PC-9 (cell line): ENCODE measurements around the gene SAMHD1. TPM values are rescaled to one million over a fixed set of nuclear protein-coding genes. Genes with fewer than 3 reads are reported as not detected.
"Not testable (repeated sequence)": the region's sequence is repeated elsewhere in the genome, so short reads cannot be mapped to it uniquely, and the experiment has no call there.

Experiments
- BruUV-seq: library from RNA; stranded (reverse); fragments of 400-500 nt; replicated peaks from 2 replicates; lab custom pipeline; 2021; lab: Mats Ljungman, UMichigan
- CTCF ChIA-PET: fragments of 300-600 bp; sonication (Branson Sonifier 250); formaldehyde crosslinking; loops from one replicate; lab custom pipeline; 2022; ENCODE audit warnings: antibody characterized with exemption; lab: Charles Lee
- POLR2A ChIA-PET: fragments of 300-600 bp; sonication (Branson Sonifier 250); formaldehyde crosslinking; loops from one replicate; lab custom pipeline; 2022; ENCODE audit warnings: antibody characterized with exemption; ENCODE audit not compliant: unreplicated experiment; lab: Charles Lee
- DNase-seq, 2 experiments: peaks; one replicate each; pipeline versions ENCODE4 v3.0.0 to v3.0.0-alpha.2; 2015 to 2022; ENCODE audit warnings: mixed read lengths in 1 of 2
- H2AFZ ChIP-seq: fragments of 200-600 bp; sonication (generic); 2 replicates; pipeline ENCODE4 v1.8.1; 2017; ENCODE audit warnings: antibody characterized with exemption
- H3F3A ChIP-seq: fragments of 200-600 bp; sonication (generic); 2 replicates; pipeline ENCODE4 v1.8.1; 2017; ENCODE audit warnings: antibody characterized with exemption, mild to moderate bottlenecking, low read depth; ENCODE audit not compliant: insufficient read depth
- H3K27ac ChIP-seq: fragments of 200-600 bp; sonication (generic); 2 replicates; pipeline ENCODE4 v1.6.1; 2016; ENCODE audit warnings: mixed run types
- H3K27me3 ChIP-seq: fragments of 200-600 bp; sonication (generic); 2 replicates; pipeline ENCODE4 v1.6.1; 2016; ENCODE audit warnings: low read depth, mixed run types; ENCODE audit not compliant: insufficient read depth
- H3K36me3 ChIP-seq: fragments of 200-600 bp; sonication (generic); 2 replicates; pipeline ENCODE4 v1.6.1; 2016; ENCODE audit warnings: low read depth, mixed run types
- H3K4me1 ChIP-seq: fragments of 200-600 bp; sonication (generic); replicated peaks from 2 replicates; pipeline ENCODE4 v1.6.1; 2016; ENCODE audit warnings: mixed run types; ENCODE audit not compliant: insufficient read depth
- H3K4me2 ChIP-seq: fragments of 200-600 bp; sonication (generic); 2 replicates; pipeline ENCODE4 v1.6.1; 2017; ENCODE audit warnings: mixed run types
- H3K4me3 ChIP-seq: fragments of 200-600 bp; sonication (generic); 2 replicates; pipeline ENCODE4 v1.6.1; 2016; ENCODE audit warnings: mixed run types
- H3K79me2 ChIP-seq: fragments of 200-600 bp; sonication (generic); 2 replicates; pipeline ENCODE4 v1.6.1; 2017; ENCODE audit warnings: low read depth, mixed run types
- H3K9me2 ChIP-seq: fragments of 200-600 bp; sonication (generic); 2 replicates; pipeline ENCODE4 v1.8.1; 2017; ENCODE audit warnings: mild to moderate bottlenecking; ENCODE audit not compliant: insufficient read depth
- H3K9me3 ChIP-seq: fragments of 200-600 bp; sonication (generic); 2 replicates; pipeline ENCODE4 v1.8.1; 2016; ENCODE audit warnings: low read depth; ENCODE audit not compliant: insufficient read depth
- H4K20me1 ChIP-seq: fragments of 200-600 bp; sonication (generic); 2 replicates; pipeline ENCODE4 v1.8.1; 2017; ENCODE audit not compliant: insufficient read depth
- EZH2 ChIP-seq: fragments of 200-600 bp; sonication (generic); IDR thresholded peaks from 2 replicates; pipeline ENCODE4 v1.8.0; 2017; ENCODE audit warnings: antibody characterized with exemption, low read depth
- intact Hi-C: fragments of 100-400 bp; cut with micrococcal nuclease; formaldehyde crosslinking; loops from one replicate; pipeline ENCODE4 v1.10.0; 2022; ENCODE audit not compliant: unreplicated experiment
- total RNA-seq: library from RNA; stranded (reverse); gene quantifications from 2 replicates; pipeline ENCODE4 v1.2.3, GENCODE V29; 2021
- TF ChIP-seq, protein P1 (sequence below): fragments of 200-600 bp; sonication (generic); conservative IDR thresholded peaks from 2 replicates; pipeline ENCODE4 v1.6.1; 2017; ENCODE audit warnings: mixed run types, antibody characterized with exemption, mild to moderate bottlenecking, moderate library complexity

SAMHD1 gene
- total RNA-seq, 1 experiment from 2014 or later, result 21.2 TPM

DNA sequence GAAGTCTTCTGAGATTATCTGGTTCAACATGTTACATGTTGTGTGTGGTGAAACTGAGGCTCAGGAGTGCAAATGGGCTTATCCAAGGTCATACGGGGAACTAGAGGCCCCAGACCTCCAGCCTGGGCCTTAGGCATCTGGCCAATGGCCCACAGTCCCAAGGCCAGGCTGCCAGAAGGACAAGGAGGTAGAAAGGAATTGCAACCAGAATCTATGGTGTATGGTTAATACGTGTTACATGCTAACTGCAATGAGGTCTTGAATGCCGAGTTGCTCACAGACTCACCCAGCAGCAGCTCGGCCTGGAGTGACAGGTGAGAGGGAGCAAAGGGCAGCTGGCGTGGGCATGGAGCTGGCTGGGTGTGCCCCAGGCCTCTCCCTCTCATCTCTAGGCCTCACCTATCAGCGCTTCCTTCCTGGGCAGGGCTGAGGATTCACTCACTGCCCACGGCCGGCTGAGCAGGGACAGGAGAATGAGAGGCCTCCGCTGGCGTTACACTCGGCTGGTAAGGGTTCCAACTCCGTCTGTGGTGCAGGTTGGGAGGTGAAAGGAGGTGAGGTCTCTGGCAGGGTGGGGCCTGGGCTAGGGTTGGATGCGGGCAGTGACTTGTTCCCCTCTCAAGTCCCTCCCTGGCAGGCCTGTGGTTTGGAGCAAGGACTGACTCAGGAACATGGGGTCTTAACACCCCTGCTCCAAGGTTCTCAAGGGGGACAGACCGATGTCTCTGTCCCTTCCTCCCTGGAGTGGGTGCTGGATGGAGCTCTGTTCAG, 75.6 kb downstream of the SAMHD1 start, which contains the start of gene TLDC2:
Gene TLDC2, plus strand, starts transcription at position 437 of the 771 bp plus-strand sequence. Its CDS starts 37 bp downstream, at position 474.
- DNase-seq, result no peak

DNA sequence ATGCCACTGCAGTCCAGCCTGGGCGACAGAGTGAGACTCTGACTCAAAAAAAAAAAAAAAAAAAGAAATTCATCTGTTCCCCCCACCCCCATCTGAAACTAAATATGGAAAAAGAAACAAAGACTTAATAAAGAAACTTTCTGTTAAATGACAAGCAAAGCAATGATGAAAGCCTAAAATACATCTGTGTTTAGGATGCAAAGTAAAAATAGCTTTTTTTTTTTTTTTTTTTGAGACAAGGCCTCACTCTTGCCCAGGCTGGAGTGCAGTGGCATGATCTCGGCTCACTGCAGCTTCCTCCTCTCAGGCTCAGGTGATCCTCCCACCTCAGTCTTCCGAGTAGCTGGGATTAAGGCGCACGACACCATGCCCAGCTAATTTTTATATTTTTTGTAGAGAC, 76.4 kb downstream of the SAMHD1 start:
- H3F3A ChIP-seq, H3K36me3 ChIP-seq, DNase-seq, H3K27ac ChIP-seq, H3K4me2 ChIP-seq, H3K79me2 ChIP-seq, intact Hi-C loops, H3K9me2 ChIP-seq, BruUV-seq, H2AFZ ChIP-seq, H3K4me3 ChIP-seq, POLR2A ChIA-PET, H3K9me3 ChIP-seq, H3K4me1 ChIP-seq, H3K27me3 ChIP-seq, H4K20me1 ChIP-seq: not testable (repeated sequence)
- CTCF ChIA-PET, result interaction anchor here (0.6 kb wide), 1 partner anchor 370 kb away, joined by 4 read pairs; no protein-coding TSS in a partner anchor

More for the DNA sequence above, 75.6 kb downstream of the SAMHD1 start, which contains the start of gene TLDC2:
- ChIA-PET POLR2A (no interaction called here), CTCF (no interaction called here)
- Histone ChIP-seq H3K27me3 (no peaks in the 10 kb centered on the region), H3K9me3 (no peaks in the 10 kb centered on the region), H3F3A (no peaks in the 10 kb centered on the region), H3K4me3 (no peak within 1 kb of the TSS), H3K36me3 (no peaks in the 10 kb centered on the region), H3K9me2 (no peaks in the 10 kb centered on the region), H3K79me2 (no peaks in the 10 kb centered on the region), H4K20me1 (no peaks in the 10 kb centered on the region), H3K4me2 (no peak within 1 kb of the TSS), H2AFZ (no peak within 1 kb of the TSS), H3K27ac (no peak within 1 kb of the TSS), H3K4me1 (no peaks in the 10 kb centered on the region)
- TF ChIP-seq EZH2, result no peak
- TF ChIP-seq, protein P1, sequence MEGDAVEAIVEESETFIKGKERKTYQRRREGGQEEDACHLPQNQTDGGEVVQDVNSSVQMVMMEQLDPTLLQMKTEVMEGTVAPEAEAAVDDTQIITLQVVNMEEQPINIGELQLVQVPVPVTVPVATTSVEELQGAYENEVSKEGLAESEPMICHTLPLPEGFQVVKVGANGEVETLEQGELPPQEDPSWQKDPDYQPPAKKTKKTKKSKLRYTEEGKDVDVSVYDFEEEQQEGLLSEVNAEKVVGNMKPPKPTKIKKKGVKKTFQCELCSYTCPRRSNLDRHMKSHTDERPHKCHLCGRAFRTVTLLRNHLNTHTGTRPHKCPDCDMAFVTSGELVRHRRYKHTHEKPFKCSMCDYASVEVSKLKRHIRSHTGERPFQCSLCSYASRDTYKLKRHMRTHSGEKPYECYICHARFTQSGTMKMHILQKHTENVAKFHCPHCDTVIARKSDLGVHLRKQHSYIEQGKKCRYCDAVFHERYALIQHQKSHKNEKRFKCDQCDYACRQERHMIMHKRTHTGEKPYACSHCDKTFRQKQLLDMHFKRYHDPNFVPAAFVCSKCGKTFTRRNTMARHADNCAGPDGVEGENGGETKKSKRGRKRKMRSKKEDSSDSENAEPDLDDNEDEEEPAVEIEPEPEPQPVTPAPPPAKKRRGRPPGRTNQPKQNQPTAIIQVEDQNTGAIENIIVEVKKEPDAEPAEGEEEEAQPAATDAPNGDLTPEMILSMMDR, result no peak
- BruUV-seq, result no TSS peak
- intact Hi-C loops, result no loop called here

DNA sequence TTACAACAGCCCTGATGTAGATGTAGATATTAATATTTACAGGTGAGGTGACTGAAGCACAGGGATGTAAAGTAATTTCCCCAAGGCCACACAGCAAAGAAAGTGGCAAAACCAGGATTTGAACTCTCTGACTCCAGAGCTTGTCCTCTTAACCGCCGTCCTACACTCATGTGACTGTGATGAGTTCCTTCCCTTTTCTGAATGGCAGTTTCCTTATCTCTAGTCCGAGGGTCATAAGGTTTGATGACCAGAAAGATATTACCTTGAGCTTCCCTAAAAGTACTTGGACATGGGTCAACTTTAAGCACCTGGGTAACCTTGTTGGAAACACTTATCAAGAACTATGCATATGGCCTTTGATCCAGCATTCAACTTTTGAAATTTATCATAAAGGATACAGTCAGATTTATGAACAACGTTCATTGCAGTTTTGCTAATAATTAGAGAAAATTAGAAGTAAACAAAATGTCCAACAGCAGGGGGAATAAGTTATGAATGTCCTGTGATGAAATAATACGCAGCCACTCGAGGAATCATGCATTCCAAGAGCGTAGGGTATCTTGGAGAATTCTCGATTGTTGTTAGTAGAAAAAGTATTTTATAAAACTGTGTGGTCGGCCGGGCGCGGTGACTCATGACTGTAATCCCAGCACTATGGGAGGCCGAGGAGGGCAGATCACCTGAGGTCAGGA, 77.9 kb downstream of the SAMHD1 start:
- H3K36me3 ChIP-seq, result no peaks in the 10 kb centered on the region
- TF ChIP-seq EZH2, result no peak
- TF ChIP-seq, protein P1, result no peak
- no peak overlapping the region for H3K4me2 ChIP-seq
- no TSS peak for BruUV-seq
- no peaks in the 10 kb centered on the region for H3F3A ChIP-seq
- POLR2A ChIA-PET, result no interaction called here
- CTCF ChIA-PET, result interaction anchor here (0.5 kb wide), 1 partner anchor 51 kb away, joined by 3 read pairs; no protein-coding TSS in a partner anchor
- H3K9me3 ChIP-seq, result no peaks in the 10 kb centered on the region
- no peak overlapping the region for H3K4me3 ChIP-seq
- intact Hi-C loops, result no loop called here
- no peaks in the 10 kb centered on the region for H3K9me2 ChIP-seq
- H3K27ac ChIP-seq, result no peak overlapping the region
- H2AFZ ChIP-seq, result no peak overlapping the region
- H3K27me3 ChIP-seq, result no peaks in the 10 kb centered on the region
- H3K4me1 ChIP-seq, result no peaks in the 10 kb centered on the region
- no peak for DNase-seq
- H4K20me1 ChIP-seq, result no peaks in the 10 kb centered on the region
- H3K79me2 ChIP-seq, result no peaks in the 10 kb centered on the region
